NCI-H524 treated with DMSO at 0.1 percent for 48 hours (cell line): ENCODE results near the gene TEX13B.
"Not testable (repeated sequence)": the region's sequence is repeated elsewhere in the genome, so short reads cannot be mapped to it uniquely, and the experiment has no call there.

ENCODE experiments used
- DNase-seq: peaks from one replicate; lab custom pipeline; 2025; lab: John Stamatoyannopoulos, UW

The TEX13B gene, protein sequence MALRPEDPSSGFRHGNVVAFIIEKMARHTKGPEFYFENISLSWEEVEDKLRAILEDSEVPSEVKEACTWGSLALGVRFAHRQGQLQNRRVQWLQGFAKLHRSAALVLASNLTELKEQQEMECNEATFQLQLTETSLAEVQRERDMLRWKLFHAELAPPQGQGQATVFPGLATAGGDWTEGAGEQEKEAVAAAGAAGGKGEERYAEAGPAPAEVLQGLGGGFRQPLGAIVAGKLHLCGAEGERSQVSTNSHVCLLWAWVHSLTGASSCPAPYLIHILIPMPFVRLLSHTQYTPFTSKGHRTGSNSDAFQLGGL

DNA sequence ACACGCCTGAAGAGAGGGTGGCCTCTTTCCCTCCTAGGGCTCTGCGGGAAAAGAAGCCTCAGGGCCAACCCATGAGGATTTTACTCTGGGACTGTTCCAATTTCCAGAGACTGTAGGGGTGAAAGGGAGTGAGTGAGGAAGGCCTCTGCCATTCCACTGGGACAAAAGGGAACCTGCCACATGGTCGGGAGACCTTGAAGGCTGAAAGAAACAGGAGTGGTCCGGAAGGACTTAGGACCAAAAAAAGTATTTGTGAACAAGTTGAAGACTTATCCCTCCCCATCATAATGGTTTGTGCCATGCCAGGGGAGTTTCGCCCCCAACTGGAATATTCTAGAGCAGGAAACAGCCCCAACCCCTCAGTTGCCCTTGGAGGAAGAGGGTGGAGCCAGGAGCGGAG lies at the start of gene TEX13B:
Gene TEX13B (minus strand): TSS at position 15 of the 400 bp plus-strand sequence. CDS start 243 bp downstream, outside the sequence.
- no peak for DNase-seq

DNA sequence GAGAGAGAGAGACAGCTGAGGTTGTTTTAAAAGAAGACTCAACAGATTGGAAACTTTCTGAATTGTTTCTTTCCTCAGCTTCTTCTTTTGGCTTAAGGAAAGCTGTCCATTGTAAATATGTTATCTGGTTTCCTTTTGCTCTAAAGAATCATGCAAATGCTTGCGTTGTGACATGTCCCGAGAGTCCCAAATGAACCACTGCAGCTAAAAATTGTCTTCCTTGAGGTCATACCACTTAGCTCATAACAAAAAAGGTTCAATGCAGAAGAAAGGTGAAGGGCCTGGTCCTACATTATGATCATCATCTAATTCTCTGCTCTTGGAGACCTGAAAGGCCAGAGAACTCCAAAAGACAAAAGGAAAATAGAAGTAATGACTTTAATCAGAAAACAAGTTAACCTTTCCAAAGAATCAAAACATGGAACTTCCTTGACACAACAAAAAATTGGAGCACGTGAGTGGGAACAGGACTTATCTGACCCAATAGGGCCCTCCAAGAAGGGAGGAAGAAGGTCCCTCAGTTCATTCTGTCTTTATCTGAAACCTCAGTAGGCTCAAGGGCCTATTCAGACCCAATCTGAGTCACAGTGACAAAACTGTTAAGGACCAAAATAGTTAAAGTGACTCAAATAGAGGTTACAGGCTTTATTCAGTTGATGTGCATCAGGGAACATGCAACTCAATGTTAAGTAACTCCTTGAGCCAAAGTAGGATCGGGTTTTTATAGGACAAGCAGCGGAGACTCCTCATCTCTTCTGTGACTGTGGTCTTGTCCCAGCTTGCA lies 48.0 kb upstream of the TEX13B start:
- no peak for DNase-seq

DNA sequence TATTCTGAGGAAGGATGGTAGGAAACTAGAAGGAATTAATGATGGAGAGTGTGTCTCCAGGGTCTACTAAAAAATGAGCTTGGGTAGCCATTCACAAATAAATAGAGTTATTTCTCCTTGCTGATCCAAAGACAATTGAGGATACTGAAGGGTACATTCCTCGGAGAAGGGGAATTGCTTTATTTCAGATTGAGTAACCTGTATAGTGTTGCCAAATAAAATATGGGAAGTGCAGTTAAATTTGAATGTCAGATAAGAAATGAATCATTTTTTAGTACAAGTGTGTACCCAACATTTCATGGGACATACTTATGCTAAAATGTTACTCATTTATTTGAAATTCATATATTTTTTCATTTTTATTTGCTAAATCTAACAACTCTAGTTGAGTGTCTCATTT lies 46.7 kb upstream of the TEX13B start:
- DNase-seq: no peak

DNA sequence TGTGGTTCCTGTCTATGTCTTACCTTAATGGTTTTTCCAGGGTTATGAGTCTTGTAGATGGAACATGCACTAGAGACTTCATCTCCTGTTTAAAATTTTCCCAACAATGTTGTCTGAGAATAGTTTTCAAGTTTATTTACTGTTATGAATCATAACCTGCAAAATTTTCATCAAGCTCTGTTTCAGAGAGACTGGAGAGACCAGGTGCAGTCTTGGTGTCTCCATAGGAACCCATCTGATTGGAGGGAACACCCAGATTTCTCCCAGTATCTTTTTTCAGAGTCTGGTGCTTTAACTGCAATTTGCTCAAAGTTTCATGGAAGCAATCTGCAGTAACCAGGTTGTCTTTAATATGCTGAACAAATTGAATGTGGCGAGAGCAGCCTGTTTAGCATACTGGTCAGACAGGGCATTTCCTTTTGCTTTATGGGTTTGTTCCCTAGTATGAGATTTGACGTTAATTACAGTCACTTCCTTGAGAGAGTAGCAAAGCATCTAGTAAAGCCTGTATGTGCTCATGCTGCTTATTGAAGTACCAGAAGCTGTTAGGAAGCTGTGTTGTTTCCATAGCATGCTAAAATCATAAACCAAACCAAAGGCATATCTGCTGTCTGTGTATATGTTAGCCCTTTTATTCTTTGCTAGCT lies 43.9 kb upstream of the TEX13B start:
- no peak for DNase-seq

DNA sequence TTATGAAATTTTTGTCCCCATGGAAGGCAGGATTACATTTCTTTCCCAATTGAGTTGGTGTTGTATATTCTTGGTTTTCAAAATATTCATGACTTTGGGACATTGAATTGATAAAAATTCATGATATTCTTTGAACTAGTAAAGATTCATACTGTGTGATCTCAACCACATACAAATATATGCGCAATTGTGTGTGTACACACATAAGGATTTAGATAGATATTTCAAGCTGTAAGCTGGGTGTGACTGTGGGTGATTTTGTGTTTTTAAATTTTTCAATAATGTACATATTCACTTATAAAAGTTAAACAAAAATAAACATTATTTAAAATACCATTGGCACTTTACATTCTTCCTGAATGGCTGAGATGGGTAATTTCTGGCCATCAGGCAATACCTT lies 43.2 kb upstream of the TEX13B start:
- no peak for DNase-seq

DNA sequence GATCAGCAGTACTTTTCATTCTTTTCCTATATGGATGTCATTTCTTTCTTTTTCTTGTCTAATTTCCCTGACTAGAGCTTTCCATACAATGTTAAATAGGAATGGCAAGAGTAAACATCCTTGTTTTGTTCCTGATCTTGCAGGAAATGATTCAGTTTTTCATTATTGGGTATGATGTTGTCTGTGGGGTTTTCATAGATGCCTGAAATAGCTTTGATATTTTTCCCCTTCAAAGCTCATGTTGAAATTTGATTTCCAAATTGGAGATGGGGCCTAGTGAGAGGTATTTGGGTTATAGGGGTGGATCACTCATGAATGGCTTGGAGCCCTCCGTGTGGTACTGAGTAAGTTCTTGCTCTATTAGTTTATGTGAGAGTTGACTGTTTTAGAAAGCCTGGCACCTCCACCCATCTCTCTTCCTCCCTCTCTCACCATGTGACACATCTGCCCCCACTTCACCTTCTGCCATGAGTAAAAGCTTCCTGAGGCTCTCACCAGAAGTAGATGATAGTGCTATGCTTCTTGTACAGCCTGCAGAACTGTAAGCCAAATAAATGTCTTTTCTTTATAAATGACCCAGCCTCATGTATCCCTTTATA lies 40.4 kb upstream of the TEX13B start:
- no peak for DNase-seq

DNA sequence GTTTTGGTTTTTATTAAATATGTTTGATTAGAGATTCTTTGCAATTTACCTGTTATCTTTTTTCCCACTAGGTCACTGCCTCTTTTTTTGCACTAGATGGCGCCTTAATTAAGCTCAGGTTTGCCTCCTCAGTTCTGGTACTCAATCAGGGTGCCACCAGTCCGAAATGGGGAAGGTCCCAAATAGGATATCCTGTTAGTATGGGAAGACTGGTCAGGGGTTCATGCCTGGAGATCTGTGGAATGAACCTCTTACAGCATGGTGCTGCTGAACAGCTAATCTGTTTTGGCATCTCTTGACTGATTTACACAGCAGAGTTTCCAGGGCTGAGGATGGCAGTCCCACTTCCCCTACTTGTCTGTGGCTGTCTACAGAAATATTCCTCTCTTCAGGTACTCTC lies 38.5 kb upstream of the TEX13B start:
- no peak for DNase-seq

DNA sequence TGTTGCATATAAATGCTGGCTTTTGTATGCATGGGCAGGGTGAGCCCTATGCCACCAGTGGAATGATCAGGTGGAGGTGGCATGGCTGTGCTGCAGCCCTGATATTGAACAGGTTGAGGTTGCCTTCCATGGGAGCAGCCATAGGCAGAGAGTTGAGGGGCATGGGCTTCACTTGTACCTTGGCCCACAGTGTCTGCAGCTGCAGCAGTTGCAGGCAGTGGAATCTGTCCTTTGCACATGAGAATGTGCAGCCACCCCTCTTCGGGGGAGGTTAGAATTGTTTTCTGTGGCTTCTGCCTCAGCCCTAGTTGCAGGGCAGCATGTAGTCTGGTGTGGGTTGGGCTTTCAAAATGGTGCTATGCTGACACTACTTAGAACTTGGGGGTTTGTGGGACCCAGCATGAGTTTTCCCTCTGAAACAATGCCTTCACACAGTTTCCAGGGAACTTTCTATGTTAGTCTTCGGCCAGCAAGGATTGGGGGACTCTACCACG lies 37.3 kb upstream of the TEX13B start:
- DNase-seq: no peak

DNA sequence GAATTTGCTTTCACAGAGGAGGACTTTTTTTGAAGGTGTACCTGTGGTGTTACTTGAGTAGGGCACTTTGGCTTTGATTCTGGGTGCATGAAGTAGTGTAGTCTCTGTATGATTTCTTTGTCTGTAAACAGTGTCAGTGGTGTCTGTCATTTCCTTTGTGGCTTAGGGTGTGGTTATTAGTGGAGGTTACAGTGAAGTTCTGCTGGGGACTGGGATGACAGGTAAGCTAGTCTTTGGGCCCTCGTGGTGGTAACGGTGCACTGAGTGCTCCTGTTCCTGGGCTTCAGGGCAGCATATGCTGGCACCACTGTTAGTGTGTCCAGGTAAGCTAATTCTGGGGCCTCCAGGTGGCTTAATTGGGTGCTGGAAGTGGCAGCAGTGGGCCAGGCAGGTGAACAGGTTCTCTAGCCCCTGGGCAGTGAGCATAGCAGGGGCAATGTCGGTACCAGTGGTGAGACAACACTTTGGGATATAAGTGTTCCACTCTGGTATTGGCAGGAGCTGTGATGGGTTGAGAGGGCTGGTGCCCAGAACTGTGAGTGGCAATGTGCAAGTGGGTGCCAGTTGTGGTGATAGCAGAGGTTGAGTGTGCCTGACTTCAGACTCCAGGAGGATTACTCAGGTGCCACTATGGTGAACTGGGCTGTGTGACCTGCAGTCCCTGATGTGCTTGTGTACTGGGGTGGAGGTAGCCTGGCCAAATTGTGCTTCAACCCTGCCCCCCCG lies 36.6 kb upstream of the TEX13B start:
- no peak for DNase-seq

DNA sequence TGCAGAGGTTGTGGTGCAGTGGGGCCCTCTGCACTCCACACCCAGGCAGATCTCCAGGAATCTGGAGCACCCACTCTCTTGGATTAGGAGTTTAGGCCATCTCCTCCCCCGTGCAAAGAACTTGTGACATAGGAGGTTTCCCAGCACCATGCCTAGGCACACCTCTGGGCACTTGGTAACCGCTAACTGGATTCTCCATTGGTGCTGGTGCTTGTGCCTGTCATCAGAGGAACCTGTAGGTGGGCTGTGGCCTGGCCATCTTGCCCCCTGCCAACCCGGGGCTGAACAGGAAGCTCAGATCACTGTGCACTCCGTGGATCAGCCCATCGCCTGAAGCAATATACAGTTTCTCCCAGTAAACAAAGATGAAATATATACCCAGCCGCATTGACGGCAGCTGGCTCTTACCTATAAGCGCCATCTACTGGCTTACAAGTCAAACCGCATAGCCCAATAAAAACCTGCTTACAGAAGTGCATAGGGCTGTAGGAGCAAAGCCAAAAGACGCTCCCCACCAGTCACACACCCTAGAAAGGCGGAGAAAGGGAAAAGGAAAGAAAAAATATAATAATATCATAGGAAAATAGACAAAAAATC lies 19.1 kb upstream of the TEX13B start:
- DNase-seq: no peak

DNA sequence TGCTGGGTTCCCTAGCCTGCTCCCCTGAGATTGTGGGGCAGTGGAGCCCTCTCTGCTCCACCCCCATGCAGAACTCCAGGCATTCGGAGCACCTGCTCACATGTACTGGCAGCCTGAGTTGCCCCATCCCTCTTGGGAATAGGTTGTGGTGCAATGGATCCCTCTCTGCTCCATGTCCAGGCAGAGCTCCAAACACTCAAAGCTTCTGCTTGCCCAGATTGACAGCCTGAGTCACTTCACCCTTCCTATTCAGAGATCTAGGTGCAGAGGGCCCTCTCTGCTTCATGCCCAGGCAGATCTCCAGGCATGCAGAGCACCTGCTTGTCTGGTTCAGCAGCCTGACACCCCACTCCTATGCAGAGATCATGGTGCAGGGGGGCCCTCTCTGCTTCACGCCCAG lies 18.6 kb upstream of the TEX13B start:
- DNase-seq: no peak

DNA sequence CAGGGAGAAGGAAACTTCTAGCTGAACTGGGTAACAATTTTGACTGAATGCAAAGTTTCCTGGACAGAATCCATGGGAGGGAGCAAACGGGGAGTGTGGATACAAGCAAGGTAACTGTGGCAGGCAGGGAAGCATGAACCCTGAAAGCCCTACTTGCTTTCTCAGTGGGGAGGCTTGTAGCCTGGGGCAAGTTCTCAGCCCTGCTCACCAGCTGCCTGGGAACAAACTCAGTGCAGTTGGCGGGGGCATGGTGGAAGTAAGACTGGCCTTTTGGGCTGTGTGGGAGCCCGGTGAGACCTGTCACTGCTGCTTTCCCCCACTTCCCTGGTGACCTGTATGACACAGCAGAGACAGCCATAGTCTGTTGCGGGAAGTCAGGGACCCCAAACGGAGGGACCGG lies 14.0 kb upstream of the TEX13B start:
- no peak for DNase-seq

DNA sequence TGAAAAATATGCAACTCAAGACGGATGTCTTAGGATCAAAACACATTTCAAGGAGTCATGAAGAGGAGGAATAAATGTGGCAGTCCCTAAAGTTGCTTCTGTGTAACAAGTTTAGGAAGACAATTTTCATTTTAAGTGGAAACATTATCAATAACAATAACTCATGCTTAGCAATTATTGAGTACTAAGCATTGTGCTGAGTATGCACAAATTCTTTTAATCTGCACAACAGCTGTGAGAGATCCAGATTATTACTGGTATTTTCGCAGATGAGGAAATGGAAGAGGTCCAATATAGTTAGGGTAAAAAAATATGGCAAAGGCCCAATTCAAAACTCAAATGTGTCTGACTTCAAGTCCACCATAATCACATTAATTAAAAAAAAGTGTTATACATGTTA lies 2.9 kb upstream of the TEX13B start:
- no peak for DNase-seq

DNA sequence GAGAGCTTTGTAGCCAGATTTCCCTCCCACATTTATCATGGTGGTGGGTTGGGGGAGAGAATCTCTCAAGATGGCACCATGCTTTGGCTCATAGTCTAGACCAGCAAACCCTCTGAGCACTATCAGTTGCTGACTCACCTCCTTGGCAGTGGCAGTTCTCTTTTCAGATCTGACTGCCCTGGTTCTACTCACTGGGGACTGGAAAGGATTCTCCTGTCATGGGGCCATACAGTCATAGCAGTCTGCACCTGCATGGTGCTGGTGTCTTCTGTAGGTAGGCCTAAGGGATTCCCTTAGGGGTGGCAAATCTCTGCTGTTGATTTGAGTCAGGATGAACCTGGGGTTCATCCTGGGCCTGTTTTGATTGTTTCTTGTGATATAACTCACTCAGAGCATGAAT lies 2.6 kb downstream of the TEX13B start:
- DNase-seq: no peak

DNA sequence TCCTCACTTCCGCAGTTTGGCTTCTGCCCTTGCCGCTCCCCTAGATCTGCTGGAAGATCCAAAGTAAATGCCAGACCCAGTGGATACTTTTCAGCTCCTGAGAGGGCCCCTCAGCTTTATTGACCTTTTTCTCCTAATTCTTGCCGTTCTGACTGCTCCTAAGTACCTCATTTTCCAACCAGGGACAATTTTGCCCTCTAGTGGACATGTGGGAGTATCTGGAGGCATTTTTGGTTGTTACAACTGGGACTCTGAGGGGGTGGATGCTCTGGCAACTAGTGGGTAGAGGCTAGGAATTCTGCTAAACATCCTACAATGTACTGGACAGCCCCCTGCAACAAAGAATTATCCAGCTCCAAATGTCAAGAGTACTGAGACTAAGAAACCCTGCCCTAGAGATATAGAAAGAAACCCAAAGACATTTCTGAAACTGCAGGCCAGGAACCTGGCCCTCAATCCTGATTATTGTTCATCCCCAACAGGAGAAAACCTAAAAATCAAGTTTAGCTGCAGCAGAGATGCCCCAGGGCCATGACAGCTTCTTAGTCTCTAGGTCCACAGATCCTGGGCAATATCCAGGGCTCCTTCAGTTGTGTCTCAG lies 3.4 kb downstream of the TEX13B start:
- DNase-seq: no peak

DNA sequence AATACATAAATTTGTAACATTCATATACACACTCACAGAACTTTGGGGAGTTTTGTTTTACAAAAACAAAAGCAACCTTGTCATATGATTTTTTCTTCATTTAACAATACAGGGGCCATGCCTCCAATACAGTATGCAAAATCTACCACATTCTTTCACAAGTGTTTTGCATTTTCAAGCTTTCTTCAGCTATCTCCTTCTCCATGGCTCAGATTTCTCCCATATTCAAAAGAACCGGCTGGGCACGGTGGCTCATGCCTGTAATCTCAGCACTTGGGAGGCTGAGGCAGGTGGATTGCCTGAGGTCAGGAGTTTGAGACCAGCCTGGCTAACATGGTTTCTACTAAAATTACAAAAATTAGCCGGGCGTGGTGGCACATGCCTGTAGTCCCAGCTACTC lies 4.1 kb downstream of the TEX13B start:
- DNase-seq: no peak

DNA sequence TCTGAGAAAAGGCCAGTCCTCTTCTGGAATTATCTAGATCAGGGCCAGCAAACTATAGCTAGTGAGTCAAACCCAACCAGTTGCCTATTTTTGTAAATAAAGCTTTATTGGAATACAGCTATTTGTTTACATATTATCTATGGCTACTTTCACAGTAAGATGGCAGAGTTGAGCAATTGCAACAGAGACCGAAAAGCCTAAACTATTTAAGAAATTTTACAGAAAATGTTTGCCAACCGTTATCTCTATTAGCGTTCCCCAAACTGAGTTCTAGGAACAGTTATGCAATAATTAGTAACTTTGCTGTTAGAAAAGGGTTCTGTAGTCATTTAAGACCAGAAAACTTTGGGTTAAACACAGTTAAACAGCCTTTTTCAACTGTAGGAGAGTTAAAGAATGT lies 10.5 kb downstream of the TEX13B start:
- DNase-seq: no peak

DNA sequence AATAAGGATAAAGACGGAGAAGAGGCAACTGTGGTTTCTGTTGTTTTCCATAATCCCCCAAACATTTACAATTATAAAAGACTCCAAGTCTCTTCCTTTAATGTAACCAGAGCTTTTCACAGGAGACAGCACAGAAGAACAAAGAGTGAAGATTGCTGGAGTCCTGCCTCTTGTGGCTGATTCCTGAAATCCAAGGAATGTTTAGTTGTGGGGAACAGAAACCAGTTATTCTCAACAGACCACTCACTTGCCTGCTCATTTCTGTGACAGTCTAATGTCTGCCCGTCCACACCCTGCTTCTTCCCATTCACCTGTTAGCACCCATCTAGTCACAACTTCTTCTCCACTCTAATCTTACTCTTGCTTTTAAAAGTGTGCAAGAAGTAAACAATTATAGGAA lies 12.1 kb downstream of the TEX13B start:
- DNase-seq: no peak

DNA sequence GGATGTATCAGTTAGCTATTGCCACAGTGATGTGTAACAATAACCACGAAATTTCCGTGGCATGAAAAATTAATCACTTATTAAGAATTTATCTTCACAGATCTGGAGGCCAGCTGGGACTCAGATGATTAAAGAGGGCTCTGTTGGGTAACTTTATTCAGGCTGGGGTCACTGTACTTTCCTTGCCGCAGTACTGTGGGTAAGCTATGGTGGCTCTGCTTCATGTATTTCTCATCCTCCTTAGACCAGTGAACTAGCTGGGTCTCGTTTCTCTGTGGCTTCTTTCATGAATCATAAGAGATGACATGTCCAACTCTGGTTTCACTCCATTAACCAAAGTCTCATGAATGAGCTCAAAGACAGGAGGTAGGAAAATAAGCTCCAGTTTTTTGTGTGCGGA lies 13.5 kb downstream of the TEX13B start:
- no peak for DNase-seq

DNA sequence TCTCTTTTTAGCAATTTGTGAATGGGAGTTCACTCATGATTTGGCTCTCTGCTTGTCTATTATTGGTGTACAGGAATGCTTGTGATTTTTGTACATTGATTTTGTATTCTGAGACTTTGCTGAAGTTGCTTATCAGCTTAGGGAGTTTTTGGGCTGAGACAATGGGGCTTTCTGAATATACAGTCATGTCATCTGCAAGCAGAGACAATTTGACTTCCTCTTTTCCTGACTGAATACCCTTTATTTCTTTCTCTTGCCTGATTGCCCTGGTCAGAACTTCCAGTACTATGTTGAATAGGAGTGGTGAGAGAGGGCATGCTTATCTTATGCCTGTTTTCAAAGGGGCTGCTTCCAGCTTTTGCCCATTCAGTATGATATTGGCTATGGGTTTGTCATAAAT lies 26.8 kb downstream of the TEX13B start:
- not testable (repeated sequence) for DNase-seq

DNA sequence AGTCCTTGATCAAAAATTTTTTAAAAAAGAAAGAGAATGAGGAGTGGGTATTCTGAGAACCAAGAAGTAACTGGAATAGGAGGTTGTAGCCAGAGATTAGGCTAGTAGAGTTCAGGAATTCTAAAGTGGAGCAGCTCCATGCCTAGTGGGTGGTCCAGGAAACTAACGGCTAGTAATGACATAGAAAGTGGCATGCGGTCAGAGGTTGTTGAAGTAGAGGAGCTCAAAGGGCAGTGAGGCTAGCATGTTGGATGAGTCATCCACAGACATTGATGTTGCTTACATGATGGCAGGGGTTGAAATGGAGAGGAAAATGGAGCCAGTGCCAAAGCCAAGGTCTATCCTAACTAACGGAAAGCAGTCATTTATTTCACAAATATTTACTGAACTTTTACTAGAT lies 42.1 kb downstream of the TEX13B start:
- no peak for DNase-seq
